ENCODE data around the gene ZDHHC13. TPM values are rescaled to one million over a fixed set of nuclear protein-coding genes. Genes with fewer than 3 reads are reported as not detected.

The ZDHHC13 gene
- total RNA-seq, 1 donor from 2014 or later: 18.2 TPM

DNA sequence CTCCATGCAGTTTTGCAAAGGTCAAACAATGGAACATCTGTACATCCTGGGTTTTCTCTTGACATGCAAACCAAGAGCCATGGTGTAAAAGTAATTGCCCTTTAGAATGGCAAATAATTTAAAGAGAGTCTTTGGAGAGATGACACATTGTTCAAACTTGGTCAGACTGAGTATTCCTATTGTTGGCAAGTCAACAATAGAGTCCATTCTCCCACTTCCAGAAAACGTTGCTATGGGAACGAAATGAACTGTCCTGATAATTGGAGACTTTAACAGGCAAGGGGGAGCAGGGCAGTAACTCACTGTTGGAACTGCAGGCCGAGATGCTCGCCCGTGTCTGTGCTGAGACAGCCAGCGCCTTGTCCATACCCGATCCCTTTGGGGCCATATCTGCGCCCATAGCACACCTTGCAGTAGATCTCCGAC lies 70.9 kb downstream of the ZDHHC13 start:
- H3K27me3 Mint-ChIP-seq: no peaks in the 10 kb centered on the region
- H3K36me3 Mint-ChIP-seq: no peaks in the 10 kb centered on the region
- H3K27ac Mint-ChIP-seq: no peak overlapping the region
- no peak for TF ChIP-seq CTCF (conservative IDR thresholded peaks at IDR 0.05)
- H3K4me1 Mint-ChIP-seq (ENCODE audit: unreplicated experiment): peaks cover 8% of the 10 kb centered on the region
- no peak overlapping the region for H3K4me3 Mint-ChIP-seq
- H3K9me3 Mint-ChIP-seq: no peaks in the 10 kb centered on the region
- DNase-seq (ENCODE audit: extremely low spot score, unreplicated experiment): no peak

DNA sequence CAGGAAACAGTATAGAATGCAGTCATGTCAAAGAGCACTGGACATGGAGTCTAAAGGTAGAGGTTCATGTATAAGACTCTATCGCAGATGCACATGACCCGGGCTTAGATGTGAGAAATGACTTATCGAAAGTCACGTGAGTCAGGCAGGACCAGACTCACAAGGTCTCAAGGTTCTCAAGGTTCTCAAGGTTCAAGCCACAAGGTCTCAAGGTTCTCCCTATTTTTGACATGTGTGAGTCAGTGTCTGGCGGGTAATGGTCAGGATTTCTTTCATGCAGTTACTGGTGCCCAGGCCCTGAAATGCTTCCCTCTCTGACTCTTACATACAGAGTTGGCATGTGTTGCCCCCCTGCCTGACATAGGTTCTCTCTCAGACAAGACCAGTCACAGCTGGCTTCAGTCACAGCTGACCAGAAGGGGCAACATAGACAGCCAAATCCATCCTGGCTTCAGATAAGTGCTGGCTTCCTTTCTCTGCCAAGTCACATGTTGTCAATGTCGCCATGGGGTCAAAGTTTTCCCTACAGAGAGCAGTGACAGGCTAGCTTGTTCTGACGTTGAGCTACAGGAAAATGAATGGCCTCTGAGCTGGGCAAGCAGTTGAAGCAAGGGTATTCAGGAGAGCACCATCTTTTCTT lies 74.7 kb downstream of the ZDHHC13 start:
- H3K9me3 Mint-ChIP-seq: no peaks in the 10 kb centered on the region
- no peaks in the 10 kb centered on the region for H3K27me3 Mint-ChIP-seq
- no peak overlapping the region for H3K4me3 Mint-ChIP-seq
- peaks cover 14% of the 10 kb centered on the region for H3K4me1 Mint-ChIP-seq (ENCODE audit: unreplicated experiment)
- H3K36me3 Mint-ChIP-seq: no peaks in the 10 kb centered on the region
- no peak for DNase-seq (ENCODE audit: extremely low spot score, unreplicated experiment)
- no peak for TF ChIP-seq CTCF (conservative IDR thresholded peaks at IDR 0.05)
- no peak overlapping the region for H3K27ac Mint-ChIP-seq

GRCh38 chr11:19193916-19194315 lies 76.9 kb downstream of the ZDHHC13 start:
- Mint-ChIP-seq H3K4me3 (no peak overlapping the region), H3K36me3 (no peaks in the 10 kb centered on the region), H3K27me3 (no peaks in the 10 kb centered on the region), H3K9me3 (no peaks in the 10 kb centered on the region), H3K4me1 (ENCODE audit: unreplicated experiment) (peaks cover 8% of the 10 kb centered on the region), H3K27ac (no peak overlapping the region)
- TF ChIP-seq CTCF (conservative IDR thresholded peaks at IDR 0.05): no peak
- DNase-seq (ENCODE audit: extremely low spot score, unreplicated experiment): no peak

DNA sequence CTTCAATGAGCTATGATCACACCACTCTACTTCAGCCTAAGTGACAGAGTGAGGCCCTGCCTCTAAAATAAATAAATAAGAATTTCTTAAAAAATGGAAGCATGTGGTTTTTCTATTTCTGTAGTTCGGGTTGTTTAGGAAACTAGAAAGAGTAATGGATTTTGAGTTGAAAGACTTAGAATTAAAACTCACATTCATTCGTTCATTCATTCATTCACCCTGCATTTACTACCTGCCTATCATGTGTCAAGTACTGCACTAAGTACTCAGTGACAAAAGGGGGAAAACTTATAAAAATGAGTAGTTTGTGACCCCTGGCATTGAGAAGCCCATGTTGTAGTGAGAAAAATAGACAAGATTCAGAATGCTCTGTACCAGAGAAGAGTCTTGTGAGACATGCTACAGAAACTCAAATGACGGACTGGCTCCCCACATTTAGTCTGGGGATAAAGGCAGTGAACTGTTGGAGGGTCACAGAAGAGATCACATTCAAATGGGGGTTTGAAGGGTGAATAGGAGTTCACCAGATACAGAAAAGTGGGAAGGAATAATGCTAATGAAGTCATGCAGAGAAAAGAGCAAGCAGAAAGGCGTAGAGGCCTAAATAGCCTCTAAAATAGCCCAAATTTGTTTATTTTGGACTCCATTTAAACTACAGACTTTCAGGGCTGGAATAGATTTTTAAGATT lies 77.8 kb downstream of the ZDHHC13 start:
- H3K4me1 Mint-ChIP-seq (ENCODE audit: unreplicated experiment): peaks cover 16% of the 10 kb centered on the region

DNA sequence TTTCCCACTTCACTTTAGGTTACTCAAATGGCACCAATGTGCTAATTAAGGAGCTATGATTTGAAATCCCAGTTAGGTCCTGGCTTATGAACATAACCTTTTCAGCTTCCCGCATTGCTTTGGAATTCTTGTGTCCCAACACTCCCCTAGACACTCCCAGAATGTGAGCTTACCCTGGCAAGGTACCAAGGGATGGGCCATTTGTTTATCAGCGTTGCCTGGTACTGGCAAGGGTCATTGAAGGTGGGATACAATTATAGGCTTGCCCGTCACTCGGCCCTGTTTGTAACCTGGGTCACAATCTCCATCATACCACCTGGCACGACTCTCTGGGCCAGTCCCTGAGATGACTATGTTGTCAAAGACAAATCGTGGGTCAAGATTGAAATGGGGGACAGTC lies 79.5 kb downstream of the ZDHHC13 start:
- Mint-ChIP-seq H3K4me1 (ENCODE audit: unreplicated experiment) (peaks cover 28% of the 10 kb centered on the region), H3K9me3 (no peaks in the 10 kb centered on the region), H3K36me3 (no peaks in the 10 kb centered on the region), H3K27ac (no peak overlapping the region), H3K4me3 (no peak overlapping the region), H3K27me3 (no peaks in the 10 kb centered on the region)
- TF ChIP-seq CTCF (conservative IDR thresholded peaks at IDR 0.05): no peak
- DNase-seq (ENCODE audit: extremely low spot score, unreplicated experiment): no peak

More for the DNA sequence above, 77.8 kb downstream of the ZDHHC13 start:
- no peak overlapping the region for H3K27ac Mint-ChIP-seq
- no peaks in the 10 kb centered on the region for H3K9me3 Mint-ChIP-seq
- H3K4me3 Mint-ChIP-seq: no peak overlapping the region
- H3K27me3 Mint-ChIP-seq: no peaks in the 10 kb centered on the region
- no peaks in the 10 kb centered on the region for H3K36me3 Mint-ChIP-seq
- TF ChIP-seq CTCF (conservative IDR thresholded peaks at IDR 0.05): no peak
- DNase-seq (ENCODE audit: extremely low spot score, unreplicated experiment): no peak
